T-helper 2 cell treated with Interferon-gamma antibody and Interleukin-4, amounts not matched to agents 5 μg/mL and 100 μg/mL, for 36 hours (primary cell): Measurements from ENCODE around the gene RAET1E.
"Not testable (repeated sequence)": the region's sequence is repeated elsewhere in the genome, so short reads cannot be mapped to it uniquely, and the experiment has no call there.

Experiments
- DNase-seq: peaks from one replicate; pipeline ENCODE4 v3.0.0; 2021; ENCODE audit warnings: low spot score
- H3K27ac Mint-ChIP-seq: one replicate; pipeline ENCODE4 v1.8.0; 2021; ENCODE audit warnings: mild to moderate bottlenecking, mixed read lengths
- H3K27me3 Mint-ChIP-seq: one replicate; pipeline ENCODE4 v1.8.0; 2021; ENCODE audit warnings: low read depth, mixed read lengths
- H3K36me3 Mint-ChIP-seq: one replicate; pipeline ENCODE4 v1.8.0; 2021; ENCODE audit warnings: low read depth, mixed read lengths
- H3K4me1 Mint-ChIP-seq: one replicate; pipeline ENCODE4 v1.8.0; 2021; ENCODE audit warnings: low read depth, mixed read lengths
- H3K4me3 Mint-ChIP-seq: one replicate; pipeline ENCODE4 v1.8.0; 2022; ENCODE audit warnings: mild to moderate bottlenecking, moderate library complexity, mixed read lengths
- H3K9me3 Mint-ChIP-seq: one replicate; pipeline ENCODE4 v1.8.0; 2021; ENCODE audit warnings: mixed read lengths

Gene RAET1E

DNA sequence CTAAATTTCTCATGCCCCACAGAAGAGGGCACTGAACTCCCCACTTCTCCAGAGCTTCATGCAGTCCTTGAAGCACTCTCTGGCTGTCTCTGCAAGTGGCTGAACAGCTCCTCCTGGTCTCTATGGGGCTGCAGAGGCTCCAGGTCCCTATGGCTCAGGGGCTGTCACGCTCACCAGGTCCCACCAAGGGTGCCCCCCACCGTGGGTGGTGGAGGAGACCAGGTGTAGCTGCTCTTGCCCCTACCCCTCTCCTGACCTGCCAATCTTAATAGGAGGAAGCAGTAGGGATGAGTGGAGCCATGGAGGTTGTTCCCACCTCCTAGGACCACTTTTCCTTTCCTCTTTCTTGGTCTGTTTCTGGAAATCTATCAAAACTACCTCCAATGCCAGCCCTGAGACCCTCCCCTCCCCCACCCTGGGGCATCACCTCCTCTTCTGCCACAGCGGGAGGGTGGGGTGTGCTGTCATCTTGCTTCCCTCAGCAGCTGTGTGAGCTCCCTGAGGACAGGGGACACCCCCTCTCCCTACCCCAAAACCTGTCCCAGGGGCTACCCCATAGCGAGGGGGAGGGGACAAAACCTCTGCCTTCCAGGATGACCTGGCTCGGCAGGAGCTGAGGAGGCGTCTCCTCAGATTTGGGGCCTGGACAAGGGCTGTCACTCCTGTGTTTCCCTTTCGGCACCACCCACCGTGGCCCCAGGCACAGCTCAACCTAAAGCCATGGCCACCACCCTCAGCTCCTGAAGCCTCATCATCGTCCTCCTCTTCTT lies 12.0 kb upstream of the RAET1E start:
- DNase-seq: no peak
- H3K4me3 Mint-ChIP-seq: no peak overlapping the region
- H3K27me3 Mint-ChIP-seq: peaks cover 16% of the 10 kb centered on the region
- no peaks in the 10 kb centered on the region for H3K4me1 Mint-ChIP-seq
- H3K27ac Mint-ChIP-seq: no peak overlapping the region
- no peaks in the 10 kb centered on the region for H3K36me3 Mint-ChIP-seq
- H3K9me3 Mint-ChIP-seq: peaks cover 9% of the 10 kb centered on the region

DNA sequence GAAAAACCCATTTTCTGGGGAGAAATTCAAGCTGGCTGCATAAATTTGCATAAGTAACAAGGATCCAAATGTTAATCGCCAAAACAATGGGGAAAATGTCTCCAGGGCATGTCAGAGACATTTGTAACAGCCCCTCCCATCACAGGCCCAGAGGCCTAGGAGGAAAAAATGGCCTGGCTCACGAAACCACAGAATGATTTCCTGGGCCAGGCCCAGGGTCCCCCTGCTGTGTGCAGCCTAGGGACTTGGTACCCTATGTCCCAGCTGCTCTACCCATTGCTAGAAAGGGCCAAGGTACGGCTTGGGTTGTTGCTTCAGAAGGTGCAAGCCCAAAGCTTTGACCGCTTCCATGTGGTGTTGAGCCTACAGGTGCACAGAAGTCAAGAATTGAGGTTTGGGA lies 10.6 kb upstream of the RAET1E start:
- H3K27me3 Mint-ChIP-seq: peaks cover 10% of the 10 kb centered on the region
- H3K36me3 Mint-ChIP-seq, H3K4me1 Mint-ChIP-seq, H3K27ac Mint-ChIP-seq, H3K9me3 Mint-ChIP-seq, DNase-seq, H3K4me3 Mint-ChIP-seq: not testable (repeated sequence)

DNA sequence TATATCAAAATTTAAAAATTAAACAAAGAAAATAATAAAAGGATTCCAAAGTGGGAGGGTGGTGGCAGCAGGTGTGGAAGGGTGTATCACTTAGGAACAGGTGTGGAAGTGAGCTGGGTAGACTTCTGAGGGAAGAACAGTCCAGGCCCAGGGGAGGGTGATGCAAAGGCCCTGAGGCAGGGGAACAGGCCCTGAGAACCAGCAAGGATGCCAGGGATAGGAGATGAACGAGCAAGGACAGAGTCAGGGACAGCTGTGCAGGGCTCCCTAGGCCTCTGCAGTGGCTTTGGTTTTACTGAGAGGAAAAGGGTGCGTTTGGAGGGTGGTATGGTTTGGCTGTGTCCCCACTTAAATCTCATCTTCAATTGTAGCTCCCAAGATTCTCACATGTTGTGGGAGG lies 9.4 kb upstream of the RAET1E start:
- Mint-ChIP-seq H3K27ac (no peak overlapping the region), H3K4me1 (no peaks in the 10 kb centered on the region), H3K4me3 (no peak overlapping the region), H3K9me3 (peaks cover 9% of the 10 kb centered on the region), H3K36me3 (no peaks in the 10 kb centered on the region), H3K27me3 (peaks cover 14% of the 10 kb centered on the region)
- DNase-seq: no peak

DNA sequence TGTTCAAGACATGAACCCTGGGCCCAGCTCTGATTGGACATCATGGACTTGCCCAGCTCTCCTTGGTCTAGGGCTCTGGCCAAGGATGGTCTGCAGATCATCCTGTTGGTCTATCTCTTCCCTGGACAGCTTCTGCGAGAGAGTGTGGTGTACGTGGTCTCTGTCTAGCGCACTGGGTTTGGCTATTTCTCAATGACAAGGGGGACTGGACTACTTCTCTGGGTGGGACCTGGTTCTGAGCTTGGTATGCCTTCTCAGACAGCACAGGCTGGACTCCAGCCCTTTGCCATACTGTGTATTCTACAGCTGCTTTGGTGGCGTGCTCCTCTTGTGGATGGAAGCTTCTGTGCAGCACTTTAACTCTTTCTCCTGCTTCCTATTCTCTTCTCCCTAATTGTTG lies 8.5 kb upstream of the RAET1E start:
- Mint-ChIP-seq H3K27me3 (peaks cover 13% of the 10 kb centered on the region), H3K27ac (no peak overlapping the region), H3K4me1 (no peaks in the 10 kb centered on the region), H3K9me3 (peaks cover 9% of the 10 kb centered on the region), H3K36me3 (no peaks in the 10 kb centered on the region), H3K4me3 (no peak overlapping the region)
- DNase-seq: no peak

DNA sequence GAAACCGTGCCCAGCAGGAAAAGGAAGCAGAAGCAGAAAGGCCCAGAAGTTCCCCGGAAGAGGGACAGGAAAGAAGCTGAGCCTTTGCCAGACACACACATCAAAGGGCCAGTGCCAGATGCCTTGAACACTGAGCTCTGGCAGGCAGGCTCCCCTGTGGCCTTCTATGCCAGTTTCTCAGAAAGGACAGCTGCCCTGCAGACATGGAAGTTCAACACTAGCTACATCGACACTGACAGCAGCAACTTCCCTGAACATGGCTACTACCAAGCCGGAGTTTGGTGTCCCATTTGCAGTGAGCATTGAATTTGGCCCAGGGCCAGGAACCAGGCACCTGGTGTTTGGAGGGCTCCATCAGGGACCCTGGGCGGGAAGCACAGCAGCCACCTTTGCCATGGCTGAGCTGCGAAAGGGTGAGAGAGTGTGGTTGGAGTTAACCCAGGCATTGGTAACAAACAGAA lies 8.0 kb upstream of the RAET1E start:
- Mint-ChIP-seq H3K27ac (no peak overlapping the region), H3K4me3 (no peak overlapping the region), H3K4me1 (no peaks in the 10 kb centered on the region), H3K9me3 (peaks cover 9% of the 10 kb centered on the region), H3K27me3 (peaks cover 11% of the 10 kb centered on the region), H3K36me3 (no peaks in the 10 kb centered on the region)
- DNase-seq: no peak

DNA sequence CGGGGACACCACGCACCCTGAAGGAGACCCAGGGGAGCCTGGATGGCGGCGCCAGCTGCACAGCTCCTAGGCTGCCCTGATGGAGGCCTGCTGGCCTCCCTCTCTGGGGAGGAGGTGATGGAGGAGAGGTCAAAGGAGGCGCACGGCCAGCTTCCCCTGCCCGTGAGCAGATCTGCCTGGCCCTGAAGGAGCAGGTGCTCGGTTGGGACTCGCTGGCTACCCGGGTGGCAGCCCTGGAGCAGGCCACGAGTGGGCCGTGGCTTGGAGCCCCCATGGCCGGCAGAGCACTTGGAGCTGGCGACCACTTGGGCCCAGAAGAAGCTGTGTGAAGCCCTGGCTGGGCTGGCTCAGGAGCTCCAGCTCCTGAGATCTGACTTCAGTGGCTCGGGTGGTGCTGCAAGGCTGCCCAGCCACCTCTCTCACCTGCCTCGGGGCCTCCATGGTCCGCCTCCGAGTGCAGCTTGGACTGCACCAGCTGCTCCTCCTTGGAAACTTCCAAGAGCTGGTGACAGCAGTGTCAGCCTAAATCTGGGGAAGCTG lies 7.5 kb upstream of the RAET1E start:
- no peak overlapping the region for H3K27ac Mint-ChIP-seq
- no peaks in the 10 kb centered on the region for H3K36me3 Mint-ChIP-seq
- no peak for DNase-seq
- H3K9me3 Mint-ChIP-seq: peaks cover 9% of the 10 kb centered on the region
- H3K4me3 Mint-ChIP-seq: no peak overlapping the region
- no peaks in the 10 kb centered on the region for H3K4me1 Mint-ChIP-seq
- H3K27me3 Mint-ChIP-seq: peaks cover 11% of the 10 kb centered on the region

DNA sequence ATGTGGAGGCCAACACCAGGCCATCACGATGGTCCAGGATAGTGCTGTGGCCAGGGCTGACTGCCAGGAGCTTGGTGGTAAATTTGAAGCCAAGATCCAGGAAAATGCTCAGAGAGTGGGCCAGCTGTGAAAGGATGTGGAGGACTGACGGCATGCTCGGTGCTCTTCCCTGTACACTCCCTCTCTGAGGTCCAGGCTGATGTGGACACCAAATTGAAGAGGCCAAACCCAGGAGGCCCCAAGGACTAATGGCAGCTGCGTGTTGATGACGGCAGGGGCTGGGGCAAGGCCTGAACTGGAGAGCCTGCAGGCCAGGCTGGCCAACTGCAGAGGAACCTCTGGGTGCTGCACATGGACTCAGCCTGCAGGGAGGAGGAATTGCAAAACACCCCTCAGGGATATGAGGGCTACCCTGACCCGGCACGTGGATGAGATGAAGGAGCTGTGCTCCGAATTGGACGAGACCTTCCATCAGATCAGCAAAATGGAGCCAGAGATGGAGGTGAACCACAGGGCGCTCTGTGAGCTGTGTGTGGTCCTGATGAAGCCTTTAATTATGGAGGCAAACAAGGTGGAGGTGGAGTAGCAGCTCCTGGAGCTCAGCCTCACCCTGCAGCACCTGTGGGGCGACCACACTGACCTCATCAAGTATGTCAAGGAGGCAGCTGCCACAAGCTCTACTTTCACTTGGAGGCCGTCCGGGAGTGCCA lies 6.9 kb upstream of the RAET1E start:
- DNase-seq: no peak
- Mint-ChIP-seq H3K36me3 (no peaks in the 10 kb centered on the region), H3K4me3 (no peak overlapping the region), H3K9me3 (peaks cover 9% of the 10 kb centered on the region), H3K27ac (no peak overlapping the region), H3K27me3 (peaks cover 11% of the 10 kb centered on the region), H3K4me1 (no peaks in the 10 kb centered on the region)

DNA sequence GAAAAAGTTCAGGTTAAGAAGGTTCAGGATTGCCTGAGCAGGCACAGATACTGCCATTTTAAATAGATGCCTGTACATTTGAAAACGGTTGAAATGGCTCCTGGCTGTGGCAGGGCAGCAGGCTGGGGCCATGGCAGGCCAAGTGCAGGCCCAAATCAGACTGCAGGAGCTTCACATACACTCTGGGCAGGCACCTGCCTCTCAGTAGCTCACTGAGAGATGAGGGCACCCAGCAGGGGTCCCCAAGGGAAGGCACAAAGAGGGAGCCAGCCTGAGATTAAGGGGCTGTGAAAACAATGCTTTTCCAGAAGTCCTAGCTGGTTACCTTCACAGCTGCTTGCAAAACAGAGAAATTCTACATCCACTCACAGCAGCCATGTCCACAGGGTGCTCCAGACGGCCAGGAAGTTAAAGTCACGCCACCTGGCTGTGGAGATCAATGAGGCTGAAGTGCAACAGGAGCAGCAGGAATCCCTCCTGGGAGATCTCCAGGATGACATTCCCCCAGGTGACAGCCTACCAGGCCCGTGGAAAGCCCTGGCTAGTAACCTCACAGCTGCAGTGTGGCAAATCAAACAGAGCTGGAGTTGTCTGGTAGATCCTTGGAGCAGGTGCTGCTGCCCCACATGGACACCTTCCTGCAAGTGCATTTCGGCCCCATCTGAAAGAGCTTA lies 6.2 kb upstream of the RAET1E start:
- Mint-ChIP-seq H3K4me1 (no peaks in the 10 kb centered on the region), H3K9me3 (peaks cover 6% of the 10 kb centered on the region), H3K36me3 (no peaks in the 10 kb centered on the region), H3K27ac (no peak overlapping the region), H3K4me3 (no peak overlapping the region), H3K27me3 (peaks cover 14% of the 10 kb centered on the region)
- DNase-seq: no peak

DNA sequence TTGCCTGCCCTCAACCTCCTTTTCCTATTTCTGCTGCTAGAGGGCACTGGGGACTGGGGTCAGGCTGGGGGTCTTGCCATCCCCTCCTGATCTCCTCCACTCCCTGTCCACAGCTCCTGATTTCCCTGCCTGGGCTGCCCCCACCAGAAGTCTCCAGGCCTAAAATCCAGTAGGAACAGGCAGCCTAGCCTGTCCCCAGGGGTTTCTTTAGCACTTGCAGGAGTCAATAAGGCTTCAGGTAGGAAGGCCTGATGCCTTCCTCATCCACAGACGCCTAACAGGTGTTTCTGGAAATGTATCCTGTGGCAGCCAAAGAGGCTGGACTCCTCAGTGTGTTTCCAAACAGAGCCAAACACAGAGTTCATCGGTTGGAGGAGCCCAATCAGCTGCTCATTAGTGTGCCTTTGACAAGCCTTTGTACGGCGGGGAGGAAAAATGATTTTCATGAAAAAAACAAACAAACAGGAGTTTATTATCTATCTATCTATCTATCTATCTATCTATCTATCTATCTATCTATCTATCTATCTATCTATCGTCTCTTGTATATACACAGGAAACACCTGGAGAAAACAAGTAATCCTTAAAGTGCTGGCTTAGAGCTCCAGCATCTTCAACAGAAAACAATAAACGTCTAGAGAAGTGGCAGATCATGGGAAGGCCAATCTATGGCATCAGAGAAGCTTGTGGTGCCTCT lies 3.7 kb upstream of the RAET1E start:
- H3K27me3 Mint-ChIP-seq: peaks cover 17% of the 10 kb centered on the region
- H3K36me3 Mint-ChIP-seq: no peaks in the 10 kb centered on the region
- no peak overlapping the region for H3K27ac Mint-ChIP-seq
- no peak overlapping the region for H3K4me3 Mint-ChIP-seq
- no peak for DNase-seq
- H3K9me3 Mint-ChIP-seq: no peaks in the 10 kb centered on the region
- peaks cover 1% of the 10 kb centered on the region for H3K4me1 Mint-ChIP-seq

DNA sequence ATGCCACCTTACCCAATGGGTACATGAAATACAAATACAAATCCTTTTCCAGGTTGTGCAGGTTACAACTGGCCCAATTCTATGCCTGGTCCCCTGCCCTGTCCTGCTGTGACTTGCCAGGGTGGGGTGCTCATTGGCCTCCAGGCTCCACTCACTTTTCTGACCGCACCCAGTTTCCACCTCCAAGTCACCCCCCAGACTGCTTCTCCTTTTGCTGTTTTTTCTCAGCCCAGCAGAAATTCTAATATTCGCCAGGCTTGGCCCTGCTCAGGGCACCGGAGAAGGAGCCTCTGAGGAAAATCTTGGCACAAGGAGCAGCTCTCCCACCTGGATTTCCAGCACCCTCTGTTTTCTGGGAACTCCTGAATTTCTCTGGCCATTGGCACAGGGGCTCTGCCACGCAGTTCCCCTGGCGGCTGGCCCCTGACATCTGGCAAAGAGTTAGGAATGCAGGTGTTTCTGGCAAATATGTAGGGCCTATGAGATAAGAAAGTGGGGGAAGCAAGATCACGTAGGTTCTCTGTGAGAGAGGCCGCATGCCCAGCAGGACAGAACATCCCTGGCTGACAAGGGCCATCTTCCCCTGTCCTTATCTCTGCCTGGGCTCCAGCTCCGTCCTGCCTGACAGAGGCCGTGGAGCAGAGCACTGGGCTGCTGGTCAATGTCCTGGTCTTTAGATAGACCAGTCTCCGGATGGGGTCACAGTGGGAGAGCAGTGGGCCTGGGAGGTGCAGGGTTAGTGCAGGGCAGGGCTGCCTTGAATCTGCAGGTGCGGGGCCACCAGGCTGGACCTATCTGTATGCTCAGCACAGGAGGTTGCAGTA lies 2.9 kb upstream of the RAET1E start:
- no peak overlapping the region for H3K27ac Mint-ChIP-seq
- H3K4me3 Mint-ChIP-seq: no peak overlapping the region
- H3K9me3 Mint-ChIP-seq: no peaks in the 10 kb centered on the region
- no peak for DNase-seq
- H3K36me3 Mint-ChIP-seq: no peaks in the 10 kb centered on the region
- H3K27me3 Mint-ChIP-seq: peaks cover 17% of the 10 kb centered on the region
- H3K4me1 Mint-ChIP-seq: peaks cover 9% of the 10 kb centered on the region

DNA sequence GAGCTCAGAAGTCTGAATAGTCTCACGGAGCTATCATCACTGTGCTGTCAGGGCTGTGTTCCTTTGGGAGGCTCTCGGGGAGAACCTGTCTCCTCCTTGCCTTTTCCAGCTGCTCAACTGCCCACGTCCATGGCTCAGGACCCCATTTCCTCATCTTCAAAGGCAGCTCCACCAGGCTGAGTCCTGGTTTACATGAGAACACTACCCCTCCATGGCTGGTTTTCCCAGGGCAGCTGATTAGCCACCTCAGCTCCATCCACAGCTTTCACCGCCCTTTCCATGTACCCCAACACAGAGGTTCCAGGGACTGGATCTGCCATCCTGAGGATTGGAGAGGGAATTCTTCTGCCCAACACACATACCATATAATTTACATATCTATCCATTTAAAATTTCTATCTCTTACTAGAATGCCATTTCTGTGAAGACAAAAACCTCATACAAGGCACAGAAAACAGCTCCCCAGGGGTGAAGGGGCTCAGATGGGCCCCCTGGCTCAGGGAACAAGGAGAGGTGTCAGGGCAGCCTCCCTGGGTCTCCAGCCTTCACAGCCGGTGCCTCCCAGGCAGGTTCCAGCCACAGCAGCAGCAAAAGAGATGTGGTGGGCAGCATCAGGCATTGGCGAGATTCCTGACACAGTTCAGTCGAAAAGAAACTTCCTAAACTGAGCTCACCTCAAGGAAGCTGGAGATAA lies 2.2 kb upstream of the RAET1E start:
- Mint-ChIP-seq H3K9me3 (no peaks in the 10 kb centered on the region), H3K4me1 (peaks cover 12% of the 10 kb centered on the region), H3K4me3 (no peak overlapping the region), H3K36me3 (no peaks in the 10 kb centered on the region), H3K27ac (no peak overlapping the region), H3K27me3 (peaks cover 17% of the 10 kb centered on the region)
- DNase-seq: no peak

DNA sequence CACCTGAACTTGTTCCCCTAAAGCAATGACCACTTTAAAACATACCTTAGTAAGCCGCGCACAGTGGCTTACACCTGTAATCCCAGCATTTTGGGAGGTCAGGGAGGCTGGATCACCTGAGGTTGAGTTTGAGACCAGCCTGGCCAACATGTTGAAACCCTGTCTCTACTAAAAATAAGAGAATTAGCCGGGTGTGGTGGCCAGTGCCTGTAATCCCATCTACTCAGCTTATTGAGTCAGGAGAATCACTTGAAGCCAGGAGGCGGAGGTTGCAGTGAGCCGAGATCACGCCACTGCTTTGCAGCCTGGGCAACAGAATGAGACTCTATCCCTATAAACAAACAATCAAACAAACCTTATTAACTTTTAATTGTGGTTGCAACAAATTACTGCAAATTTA lies 1.6 kb upstream of the RAET1E start:
- no peaks in the 10 kb centered on the region for H3K9me3 Mint-ChIP-seq
- H3K4me3 Mint-ChIP-seq: no peak overlapping the region
- peaks cover 12% of the 10 kb centered on the region for H3K4me1 Mint-ChIP-seq
- H3K27ac Mint-ChIP-seq: no peak overlapping the region
- no peak for DNase-seq
- H3K27me3 Mint-ChIP-seq: peaks cover 18% of the 10 kb centered on the region
- H3K36me3 Mint-ChIP-seq: no peaks in the 10 kb centered on the region
